K562 (cell line): Measurements from ENCODE around the gene RESP18. TPM values are rescaled to one million over a fixed set of nuclear protein-coding genes. Genes with fewer than 3 reads are reported as not detected.

ENCODE experiments used
- ATAC-seq: fragments of 200-7000 bp; cut with Tn5 transposase; 3 replicates; pipeline ENCODE4 v1.9.1; 2020; ENCODE audit warnings: moderate library complexity
- BruUV-seq: library from RNA; stranded (reverse); fragments of 400-500 nt; replicated peaks from 2 replicates; lab custom pipeline; 2021; lab: Mats Ljungman, UMichigan
- CTCF ChIA-PET: fragments of 300-600 bp; formaldehyde crosslinking; extraction: SDS; loops from one replicate; lab custom pipeline; 2021; ENCODE audit warnings: low intra/inter-chr PET ratio; lab: Yijun Ruan, JAX
- POLR2A ChIA-PET: fragments of 300-600, 350-650 bp; sonication (Branson Sonifier 250); formaldehyde crosslinking; extraction: SDS; loops from one replicate; lab custom pipeline; 2021; ENCODE audit warnings: antibody characterized with exemption, inconsistent platforms; lab: Yijun Ruan, JAX
- DNase-seq, 4 experiments: peaks; one replicate each; pipeline versions ENCODE4 v3.0.0 to v3.0.0-alpha.2; 2011 to 2018; ENCODE audit warnings: low spot score in 3 of 4, mixed read lengths in 3 of 4; ENCODE audit errors: extremely low read depth in 1 of 4
- FAIRE-seq: peaks from 2 replicates; lab custom pipeline; 2011; peaks lifted over from hg19 to GRCh38; lab: Jason Lieb, UNC
- H2AFZ ChIP-seq: 2 replicates; pipeline ENCODE4 v1.6.0; 2011; ENCODE audit warnings: low read depth, low read length, control low read depth, inconsistent platforms
- H3K27ac ChIP-seq: fragments of 200-600 bp; 3 replicates; pipeline ENCODE4 v1.8.0; 2011; ENCODE audit warnings: low read depth, mild to moderate bottlenecking, control low read depth, inconsistent platforms, low read length, moderate library complexity, mixed read lengths; ENCODE audit errors: extremely low read depth
- H3K27me3 ChIP-seq, 2 experiments: fragments of 300-600 bp in 1 of 2; 2 replicates in 1 of 2; 3 replicates in 1 of 2; pipeline versions ENCODE4 v1.6.0 to v1.8.0; 2011; ENCODE audit warnings: inconsistent platforms in 2 of 2, low read length in 2 of 2, mild to moderate bottlenecking in 1 of 2, mixed read lengths in 1 of 2, moderate library complexity in 1 of 2; ENCODE audit not compliant: control insufficient read depth in 2 of 2, insufficient read depth in 2 of 2
- H3K36me3 ChIP-seq: fragments of 300-600 bp; 3 replicates; pipeline ENCODE4 v1.8.0; 2011; ENCODE audit warnings: mild to moderate bottlenecking, low read length, inconsistent platforms; ENCODE audit not compliant: control insufficient read depth, insufficient read depth
- H3K4me1 ChIP-seq, 2 experiments: fragments of 200-600 bp in 1 of 2; replicated peaks in 1 of 2; 2 replicates in 1 of 2; 3 replicates in 1 of 2; pipeline versions ENCODE4 v1.5.1 to v1.8.0; 2011; ENCODE audit warnings: inconsistent platforms in 2 of 2, low read length in 2 of 2, mild to moderate bottlenecking in 1 of 2, mixed read lengths in 1 of 2, moderate library complexity in 1 of 2; ENCODE audit not compliant: control insufficient read depth in 2 of 2, insufficient read depth in 2 of 2
- H3K4me2 ChIP-seq: 2 replicates; pipeline ENCODE4 v1.6.1; 2011; ENCODE audit warnings: low read length, control low read depth, inconsistent platforms, mixed read lengths; ENCODE audit not compliant: insufficient read depth
- H3K4me3 ChIP-seq: fragments of 200-600 bp; sonication (generic), shearing (Covaris generic); 2 replicates; pipeline ENCODE4 v1.5.1; 2016; ENCODE audit warnings: control low read depth, inconsistent platforms
- H3K79me2 ChIP-seq: fragments of 200-600 bp; 3 replicates; pipeline ENCODE4 v1.8.0; 2011; ENCODE audit warnings: low read length, inconsistent platforms; ENCODE audit not compliant: control insufficient read depth, insufficient read depth
- H3K9ac ChIP-seq, 2 experiments: 2 replicates each; pipeline versions ENCODE4 v1.6.0 to v1.6.1; 2011; ENCODE audit warnings: low read depth in 2 of 2, low read length in 2 of 2, control low read depth in 1 of 2, inconsistent platforms in 1 of 2, mild to moderate bottlenecking in 1 of 2, mixed read lengths in 1 of 2; ENCODE audit not compliant: insufficient read depth in 1 of 2
- H3K9me1 ChIP-seq: one replicate; pipeline ENCODE4 v1.6.0; 2011; ENCODE audit warnings: inconsistent platforms, mild to moderate bottlenecking, low read length, moderate library complexity; ENCODE audit not compliant: control insufficient read depth, insufficient read depth
- H3K9me3 ChIP-seq: replicated peaks from 2 replicates; pipeline ENCODE4 v1.5.1; 2011; ENCODE audit warnings: low read depth, low read length, inconsistent platforms; ENCODE audit not compliant: control insufficient read depth, insufficient read depth
- H4K20me1 ChIP-seq: replicated peaks from 2 replicates; pipeline ENCODE4 v1.6.1; 2011; ENCODE audit warnings: low read length, inconsistent platforms, mixed read lengths; ENCODE audit not compliant: control insufficient read depth, insufficient read depth
- BDP1 ChIP-seq: IDR thresholded peaks from 3 replicates; pipeline ENCODE4 v1.6.1; 2011; ENCODE audit not compliant: insufficient read length, insufficient read depth
- DNMT1 ChIP-seq: fragments of 450-650 bp; IDR thresholded peaks from 2 replicates; pipeline ENCODE4 v1.6.1; 2016; ENCODE audit warnings: antibody characterized with exemption, mild to moderate bottlenecking
- GATAD2B ChIP-seq: fragments of 450-650 bp; IDR thresholded peaks from 2 replicates; pipeline ENCODE4 v1.6.1; 2017; ENCODE audit warnings: mild to moderate bottlenecking, borderline replicate concordance
- HIVEP1 ChIP-seq: fragments of 250-450 bp; sonication (Bioruptor Pico); IDR thresholded peaks from 2 replicates; pipeline ENCODE4 v1.4.0; 2020; ENCODE audit warnings: mild to moderate bottlenecking
- KLF1 ChIP-seq: fragments of 450-650 bp; IDR thresholded peaks from 2 replicates; pipeline ENCODE4 v1.6.1; 2016; ENCODE audit warnings: missing genetic modification characterization, missing compliant biosample characterization
- MAZ ChIP-seq, 2 experiments: fragments of 450-650 bp in 1 of 2; sonication (generic) in 1 of 2; formaldehyde crosslinking; IDR thresholded peaks in 1 of 2; conservative IDR thresholded peaks in 1 of 2; 2 replicates each; pipeline versions ENCODE4 v1.4.0 to v1.5.0; 2020; ENCODE audit warnings: mild to moderate bottlenecking in 1 of 2, missing genetic modification reagents in 1 of 2
- PCBP1 ChIP-seq: fragments of 200-400 bp; formaldehyde crosslinking; IDR thresholded peaks from 2 replicates; pipeline ENCODE4 v1.6.1; 2018; ENCODE audit warnings: mild to moderate bottlenecking, low read depth, low read length; ENCODE audit not compliant: poor library complexity, severe bottlenecking
- SETDB1 ChIP-seq: IDR thresholded peaks from one replicate; pipeline ENCODE4 v1.6.1; 2012; ENCODE audit warnings: low read length, control low read depth, inconsistent platforms
- ZNF224 ChIP-seq: sonication (generic); formaldehyde crosslinking; IDR thresholded peaks from 2 replicates; pipeline ENCODE4 v1.8.0; 2022; ENCODE audit warnings: mild to moderate bottlenecking, missing genetic modification reagents
- ZNF696 ChIP-seq: fragments of 250-450 bp; sonication (Bioruptor Pico); conservative IDR thresholded peaks from 2 replicates; pipeline ENCODE4 v1.4.0; 2020; ENCODE audit warnings: mild to moderate bottlenecking, moderate library complexity
- WGBS: fragments of 100-300 bp; shearing (Covaris generic); methylation state at CpG from one replicate; pipeline ENCODE4 v1.1.6; 2016; ENCODE audit warnings: low coverage, mixed read lengths; ENCODE audit not compliant: insufficient coverage; ENCODE audit errors: missing lambda C conversion rate; 5-methylcytosine and 5-hydroxymethylcytosine counted together
- in situ Hi-C: fragments of 300-500 bp; cut with MboI; formaldehyde crosslinking; loops from 4 replicates; pipeline ENCODE4 v1.15.0; 2018; ENCODE audit warnings: inconsistent platforms, mixed read lengths
- intact Hi-C: fragments of 100-400 bp; cut with micrococcal nuclease; formaldehyde crosslinking; loops from 2 replicates; pipeline ENCODE4 v1.14.2; 2022
- polyA plus RNA-seq, 8 experiments: library from polyadenylated mRNA; depleted of rRNA in 4 of 8; stranded (reverse) in 5 of 8; unstranded in 3 of 8; fragments of >200 nt; fragmentation: Nextera tagmentation in 2 of 8; fragmentation: Illumina TruSeq in 1 of 8; extraction: Ambion mirVana in 2 of 8; extraction: Trizol in 1 of 8; gene quantifications; 2 replicates each; pipeline versions ENCODE4 v1.2.1 to v1.2.3, GENCODE V29; 2011 to 2014; ENCODE audit warnings: inconsistent platforms in 1 of 8, missing spikeins in 1 of 8
- total RNA-seq, 7 experiments: library from RNA; depleted of rRNA in 6 of 7; stranded (reverse); fragments of >200 nt in 6 of 7; fragmentation: Illumina TruSeq in 2 of 7; extraction: Trizol in 2 of 7; gene quantifications; 2 replicates each; pipeline versions ENCODE4 v1.2.1 to v1.2.3, GENCODE V29; 2011 to 2021; ENCODE audit warnings: low replicate concordance in 1 of 7
- TF ChIP-seq, protein P1 (sequence below), 2 experiments: fragments of 200-800 bp in 1 of 2; sonication (Bioruptor generic) in 1 of 2; sonication (generic) in 1 of 2; formaldehyde crosslinking in 1 of 2; IDR thresholded peaks in 1 of 2; conservative IDR thresholded peaks in 1 of 2; 2 replicates each; pipeline versions ENCODE4 v1.5.0 to v1.6.1; 2016 to 2020; ENCODE audit warnings: missing compliant biosample characterization in 1 of 2, missing genetic modification characterization in 1 of 2, missing genetic modification reagents in 1 of 2
- TF ChIP-seq, protein P2 (sequence below): sonication (generic); formaldehyde crosslinking; IDR thresholded peaks from 2 replicates; pipeline ENCODE4 v1.8.0; 2022; ENCODE audit warnings: mild to moderate bottlenecking, low read depth, missing genetic modification reagents
- TF ChIP-seq, protein P3 (sequence below): fragments of 450-650 bp; IDR thresholded peaks from 2 replicates; pipeline ENCODE4 v1.7.1; 2018; ENCODE audit warnings: mild to moderate bottlenecking, low read depth; ENCODE audit not compliant: partially characterized antibody
- TF ChIP-seq, protein P4 (sequence below): sonication (generic); formaldehyde crosslinking; IDR thresholded peaks from 2 replicates; pipeline ENCODE4 v1.8.0; 2022; ENCODE audit warnings: mild to moderate bottlenecking, missing genetic modification reagents

The RESP18 gene
- total and polyA plus RNA-seq, 9 of the 15 experiments (the other 6 are each of a cell fraction or from before 2014, with no cell fraction given) = not detected

DNA sequence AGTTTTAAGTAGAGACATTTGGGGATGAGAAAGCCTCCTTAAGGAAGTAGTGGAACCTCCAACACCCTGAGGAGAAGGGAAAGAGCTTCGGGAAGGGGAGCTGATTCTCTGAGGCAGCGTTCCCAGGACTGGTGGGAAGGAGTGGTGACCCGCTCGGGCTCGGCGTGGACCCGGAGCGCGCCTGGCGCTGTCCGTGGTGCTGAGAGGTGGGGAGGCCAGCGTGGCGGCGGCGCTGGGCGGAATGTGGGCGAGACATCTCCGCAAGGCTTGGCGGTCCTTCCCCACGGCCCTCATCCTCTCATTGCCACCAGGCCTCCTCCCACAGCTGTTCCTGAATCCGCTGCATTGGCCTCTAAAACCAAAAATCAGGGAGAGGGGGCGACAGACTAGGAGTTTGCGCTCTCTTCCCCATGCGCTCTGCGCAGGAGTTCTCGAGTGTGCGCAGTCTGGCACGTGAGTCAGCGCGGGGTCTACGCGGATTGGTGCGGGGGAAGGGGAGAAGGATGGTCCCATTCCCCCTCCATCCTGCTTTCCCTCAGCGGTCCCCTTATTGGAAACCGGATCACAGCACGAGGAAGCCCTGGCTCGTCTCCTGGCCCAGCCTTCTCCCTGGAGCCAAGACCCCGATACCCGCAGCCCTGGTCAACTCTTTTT, 857 bp downstream of the RESP18 start (continued):
- TF ChIP-seq, protein P1, sequence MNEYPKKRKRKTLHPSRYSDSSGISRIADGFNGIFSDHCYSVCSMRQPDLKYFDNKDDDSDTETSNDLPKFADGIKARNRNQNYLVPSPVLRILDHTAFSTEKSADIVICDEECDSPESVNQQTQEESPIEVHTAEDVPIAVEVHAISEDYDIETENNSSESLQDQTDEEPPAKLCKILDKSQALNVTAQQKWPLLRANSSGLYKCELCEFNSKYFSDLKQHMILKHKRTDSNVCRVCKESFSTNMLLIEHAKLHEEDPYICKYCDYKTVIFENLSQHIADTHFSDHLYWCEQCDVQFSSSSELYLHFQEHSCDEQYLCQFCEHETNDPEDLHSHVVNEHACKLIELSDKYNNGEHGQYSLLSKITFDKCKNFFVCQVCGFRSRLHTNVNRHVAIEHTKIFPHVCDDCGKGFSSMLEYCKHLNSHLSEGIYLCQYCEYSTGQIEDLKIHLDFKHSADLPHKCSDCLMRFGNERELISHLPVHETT (CRISPR knock-in tag; conservative IDR thresholded peaks at IDR 0.05 in 1 of 2, IDR thresholded peaks at IDR 0.05 in 1 of 2) = 0 out of 4 replicates have a peak, but pooled peaks of 1 of the 2 experiments have one; percentile 14
- TF ChIP-seq ZNF696 (CRISPR knock-in tag) (no peak), GATAD2B (no peak), BDP1 (no peak), ZNF224 (0 out of 2 replicates have a peak, but pooled peaks have one; percentile 58), DNMT1 (no peak)
- TF ChIP-seq, protein P2, sequence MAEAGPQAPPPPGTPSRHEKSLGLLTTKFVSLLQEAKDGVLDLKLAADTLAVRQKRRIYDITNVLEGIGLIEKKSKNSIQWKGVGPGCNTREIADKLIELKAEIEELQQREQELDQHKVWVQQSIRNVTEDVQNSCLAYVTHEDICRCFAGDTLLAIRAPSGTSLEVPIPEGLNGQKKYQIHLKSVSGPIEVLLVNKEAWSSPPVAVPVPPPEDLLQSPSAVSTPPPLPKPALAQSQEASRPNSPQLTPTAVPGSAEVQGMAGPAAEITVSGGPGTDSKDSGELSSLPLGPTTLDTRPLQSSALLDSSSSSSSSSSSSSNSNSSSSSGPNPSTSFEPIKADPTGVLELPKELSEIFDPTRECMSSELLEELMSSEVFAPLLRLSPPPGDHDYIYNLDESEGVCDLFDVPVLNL = peak; percentile 65; the same call in 1 of the 2 replicates
- TF ChIP-seq, all 486 proteins: peak for 31

DNA sequence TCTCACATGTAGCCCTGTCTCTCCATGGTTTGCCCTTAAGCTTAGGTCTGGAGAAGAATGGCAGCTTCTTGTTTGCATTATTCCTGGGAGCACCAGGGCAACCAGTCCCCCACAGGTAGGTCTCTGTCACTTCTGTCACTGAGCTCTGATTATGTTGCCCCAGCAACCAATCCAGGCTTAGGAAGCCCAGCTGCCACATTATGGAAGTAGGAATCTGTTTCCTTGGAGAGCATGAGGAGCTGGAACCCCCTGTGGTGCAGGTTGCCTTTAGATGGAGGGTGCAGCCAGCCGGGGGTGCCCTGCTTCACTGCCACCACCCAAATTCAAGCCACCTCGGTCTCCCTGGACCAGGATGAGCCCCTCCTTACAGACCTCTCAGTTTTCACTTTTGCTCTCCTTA, 4.8 kb downstream of the RESP18 start:
- ATAC-seq (no peak), FAIRE-seq (no peak), DNase-seq (no peak)
- peaks cover 0 to 13% of the 10 kb centered on the region in 2 experiments; a peak in 1 of 5 replicates for H3K4me1 ChIP-seq
- no peaks in the 10 kb centered on the region for H3K9me3 ChIP-seq
- H3K4me3 ChIP-seq = no peak overlapping the region
- peaks cover 0 to 14% of the 10 kb centered on the region in 2 experiments; a peak in 2 of 5 replicates for H3K27me3 ChIP-seq
- ChIA-PET POLR2A (no interaction called here), CTCF (no interaction called here)
- H3K9me1 ChIP-seq = no peaks in the 10 kb centered on the region
- H3K27ac ChIP-seq = no peak overlapping the region
- H2AFZ ChIP-seq = no peak overlapping the region
- H3K9ac ChIP-seq = no peak overlapping the region
- no TSS peak for BruUV-seq
- in situ Hi-C loops = no loop called here
- no peaks in the 10 kb centered on the region for H3K79me2 ChIP-seq
- intact Hi-C loops = no loop called here
- WGBS = 0% methylated on average over 2 of the region's 2 CpGs
- H3K4me2 ChIP-seq = no peak overlapping the region
- no peaks in the 10 kb centered on the region for H3K36me3 ChIP-seq
- H4K20me1 ChIP-seq = no peaks in the 10 kb centered on the region
- TF ChIP-seq, protein P3, sequence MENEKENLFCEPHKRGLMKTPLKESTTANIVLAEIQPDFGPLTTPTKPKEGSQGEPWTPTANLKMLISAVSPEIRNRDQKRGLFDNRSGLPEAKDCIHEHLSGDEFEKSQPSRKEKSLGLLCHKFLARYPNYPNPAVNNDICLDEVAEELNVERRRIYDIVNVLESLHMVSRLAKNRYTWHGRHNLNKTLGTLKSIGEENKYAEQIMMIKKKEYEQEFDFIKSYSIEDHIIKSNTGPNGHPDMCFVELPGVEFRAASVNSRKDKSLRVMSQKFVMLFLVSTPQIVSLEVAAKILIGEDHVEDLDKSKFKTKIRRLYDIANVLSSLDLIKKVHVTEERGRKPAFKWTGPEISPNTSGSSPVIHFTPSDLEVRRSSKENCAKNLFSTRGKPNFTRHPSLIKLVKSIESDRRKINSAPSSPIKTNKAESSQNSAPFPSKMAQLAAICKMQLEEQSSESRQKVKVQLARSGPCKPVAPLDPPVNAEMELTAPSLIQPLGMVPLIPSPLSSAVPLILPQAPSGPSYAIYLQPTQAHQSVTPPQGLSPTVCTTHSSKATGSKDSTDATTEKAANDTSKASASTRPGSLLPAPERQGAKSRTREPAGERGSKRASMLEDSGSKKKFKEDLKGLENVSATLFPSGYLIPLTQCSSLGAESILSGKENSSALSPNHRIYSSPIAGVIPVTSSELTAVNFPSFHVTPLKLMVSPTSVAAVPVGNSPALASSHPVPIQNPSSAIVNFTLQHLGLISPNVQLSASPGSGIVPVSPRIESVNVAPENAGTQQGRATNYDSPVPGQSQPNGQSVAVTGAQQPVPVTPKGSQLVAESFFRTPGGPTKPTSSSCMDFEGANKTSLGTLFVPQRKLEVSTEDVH = no peak
- TF ChIP-seq KLF1 (tag) = no peak
- TF ChIP-seq SETDB1 = no peak
- no peak for TF ChIP-seq MAZ (CRISPR knock-in tag; conservative IDR thresholded peaks at IDR 0.05 in 1 of 2, IDR thresholded peaks at IDR 0.05 in 1 of 2)
- no peak for TF ChIP-seq HIVEP1 (CRISPR knock-in tag)
- TF ChIP-seq, protein P4, sequence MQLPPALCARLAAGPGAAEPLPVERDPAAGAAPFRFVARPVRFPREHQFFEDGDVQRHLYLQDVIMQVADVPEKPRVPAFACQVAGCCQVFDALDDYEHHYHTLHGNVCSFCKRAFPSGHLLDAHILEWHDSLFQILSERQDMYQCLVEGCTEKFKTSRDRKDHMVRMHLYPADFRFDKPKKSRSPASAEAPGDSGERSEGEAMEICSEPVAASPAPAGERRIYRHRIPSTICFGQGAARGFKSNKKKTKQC (CRISPR knock-in tag) = no peak
- no peak for TF ChIP-seq PCBP1
